T-helper 17 cell (primary cell): ENCODE measurements around the gene FAM13A. TPM values are rescaled to one million over a fixed set of nuclear protein-coding genes. Genes with fewer than 3 reads are reported as not detected.

Experiments
- ATAC-seq: fragments of 150-1000 bp; cut with Tn5 transposase; 2 replicates; pipeline ENCODE4 v1.10.0; 2021; ENCODE audit warnings: mild to moderate bottlenecking, moderate library complexity
- DNase-seq, 3 donors: peaks; one replicate each; pipeline versions ENCODE4 v3.0.0 to v3.0.0-alpha.2; 2020 to 2021
- H3K9me3 ChIP-seq: one replicate; pipeline ENCODE4 v1.7.0; 2013; ENCODE audit warnings: low read length, mild to moderate bottlenecking; ENCODE audit not compliant: control insufficient read depth, poor library complexity, severe bottlenecking
- H3K27ac Mint-ChIP-seq: one replicate; pipeline ENCODE4 v1.8.0; 2022; ENCODE audit warnings: mild to moderate bottlenecking, moderate library complexity, mixed read lengths
- H3K27me3 Mint-ChIP-seq: one replicate; pipeline ENCODE4 v1.8.0; 2022; ENCODE audit warnings: mixed read lengths
- H3K36me3 Mint-ChIP-seq: one replicate; pipeline ENCODE4 v1.8.0; 2022; ENCODE audit warnings: low read depth, mixed read lengths
- H3K4me1 Mint-ChIP-seq: one replicate; pipeline ENCODE4 v1.8.0; 2022; ENCODE audit warnings: mild to moderate bottlenecking, mixed read lengths
- H3K4me3 Mint-ChIP-seq: one replicate; pipeline ENCODE4 v1.8.0; 2022; ENCODE audit warnings: mild to moderate bottlenecking, moderate library complexity, mixed read lengths
- total RNA-seq, 4 donors: library from RNA in 2 of 4; stranded (reverse) in 2 of 4; gene quantifications; one replicate each; pipeline ENCODE4 v1.2.3 and lab custom pipeline; 2022 to 2026

The FAM13A gene
- total RNA-seq, 2 donors from 2014 or later: 10.8 to 37.5 TPM

- Mint-ChIP-seq H3K4me3 (no peak overlapping the region), H3K27ac (no peak overlapping the region), H3K36me3 (no peaks in the 10 kb centered on the region), H3K27me3 (no peaks in the 10 kb centered on the region), H3K4me1 (no peaks in the 10 kb centered on the region)
- DNase-seq: no peak
- H3K9me3 ChIP-seq: no peaks in the 10 kb centered on the region
- ATAC-seq: no peak
Measured at GRCh38 chr4:88981993-88982392, 75.0 kb downstream of the FAM13A start.

- no peaks in the 10 kb centered on the region for H3K27me3 Mint-ChIP-seq
- H3K4me1 Mint-ChIP-seq: no peaks in the 10 kb centered on the region
- no peaks in the 10 kb centered on the region for H3K9me3 ChIP-seq
- ATAC-seq (no peak), DNase-seq (no peak)
- no peaks in the 10 kb centered on the region for H3K36me3 Mint-ChIP-seq
- H3K27ac Mint-ChIP-seq: no peak overlapping the region
- no peak overlapping the region for H3K4me3 Mint-ChIP-seq
Measured at GRCh38 chr4:88981556-88981955, 75.4 kb downstream of the FAM13A start.

DNA sequence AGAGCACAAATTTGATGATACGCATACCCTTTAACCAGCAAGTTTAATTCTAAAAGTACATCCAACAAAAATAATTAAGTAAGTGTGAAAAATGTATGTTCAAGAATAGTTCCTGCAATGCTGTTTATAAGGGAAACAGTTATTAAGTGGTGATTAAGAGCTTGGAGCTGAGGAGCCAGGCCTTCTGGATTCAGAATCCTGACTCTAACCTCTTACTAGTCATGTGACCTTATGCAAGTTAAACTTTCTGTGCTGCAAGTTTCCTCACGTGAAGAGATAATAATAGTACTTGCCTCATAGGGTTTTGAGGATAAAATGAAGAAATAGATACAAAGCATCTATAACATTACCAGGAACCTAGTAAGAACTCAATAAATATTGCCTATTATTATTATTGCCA lies 77.7 kb downstream of the FAM13A start:
- ATAC-seq (no peak), DNase-seq (no peak)
- Mint-ChIP-seq H3K27ac (no peak overlapping the region), H3K36me3 (peaks cover 3% of the 10 kb centered on the region), H3K4me3 (no peak overlapping the region), H3K4me1 (no peaks in the 10 kb centered on the region), H3K27me3 (no peaks in the 10 kb centered on the region)
- H3K9me3 ChIP-seq: no peaks in the 10 kb centered on the region

DNA sequence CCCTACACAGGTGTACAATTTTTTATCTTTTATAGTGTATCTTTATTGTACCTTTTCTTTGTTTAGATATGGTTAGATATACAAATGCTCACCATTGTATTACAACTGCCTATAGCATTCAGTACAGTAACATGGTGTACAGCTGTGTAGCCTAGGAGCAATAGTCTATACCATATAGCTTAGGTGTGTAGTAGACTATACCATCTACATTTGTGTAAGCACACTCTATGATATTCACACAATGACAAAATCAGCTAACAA lies 80.3 kb downstream of the FAM13A start:
- no peak for ATAC-seq
- H3K36me3 Mint-ChIP-seq: peaks cover 3% of the 10 kb centered on the region

GRCh38 chr4:88975958-88976774 lies 80.8 kb downstream of the FAM13A start:
- H3K4me3 Mint-ChIP-seq: no peak overlapping the region
- H3K27ac Mint-ChIP-seq: no peak overlapping the region
- no peaks in the 10 kb centered on the region for H3K9me3 ChIP-seq
- DNase-seq (no peak), ATAC-seq (no peak)
- H3K36me3 Mint-ChIP-seq: peaks cover 3% of the 10 kb centered on the region
- H3K27me3 Mint-ChIP-seq: no peaks in the 10 kb centered on the region
- H3K4me1 Mint-ChIP-seq: no peaks in the 10 kb centered on the region

More for the DNA sequence above, 80.3 kb downstream of the FAM13A start:
- no peaks in the 10 kb centered on the region for H3K9me3 ChIP-seq
- Mint-ChIP-seq H3K4me1 (no peaks in the 10 kb centered on the region), H3K27me3 (no peaks in the 10 kb centered on the region), H3K27ac (no peak overlapping the region), H3K4me3 (no peak overlapping the region)
- DNase-seq: no peak

GRCh38 chr4:88971536-88971935 lies 85.4 kb downstream of the FAM13A start:
- no peak overlapping the region for H3K27ac Mint-ChIP-seq
- no peak overlapping the region for H3K4me3 Mint-ChIP-seq
- no peaks in the 10 kb centered on the region for H3K9me3 ChIP-seq
- no peaks in the 10 kb centered on the region for H3K27me3 Mint-ChIP-seq
- no peak for ATAC-seq
- H3K4me1 Mint-ChIP-seq: no peaks in the 10 kb centered on the region
- H3K36me3 Mint-ChIP-seq: peaks cover 3% of the 10 kb centered on the region
- no peak for DNase-seq

DNA sequence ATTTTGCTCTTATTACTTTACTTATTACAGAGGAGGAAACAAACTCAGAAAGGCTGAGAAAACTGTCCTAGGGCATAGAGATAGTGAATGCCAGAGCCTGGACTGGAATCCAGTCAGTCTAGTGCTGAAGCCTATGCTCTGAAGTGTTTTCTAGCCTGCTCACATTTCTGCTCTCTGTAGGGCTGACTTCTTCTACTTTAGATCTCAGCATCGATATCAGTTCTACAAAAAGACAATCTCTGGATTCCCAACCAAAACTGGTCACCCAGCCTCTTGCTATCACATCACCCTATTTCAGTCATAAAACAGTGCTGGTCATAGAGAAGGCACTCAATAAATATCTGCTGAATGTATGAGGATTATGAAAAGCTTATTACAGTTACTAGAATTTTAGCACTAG lies 87.2 kb downstream of the FAM13A start:
- Mint-ChIP-seq H3K4me1 (no peaks in the 10 kb centered on the region), H3K36me3 (peaks cover 3% of the 10 kb centered on the region), H3K27ac (no peak overlapping the region), H3K27me3 (no peaks in the 10 kb centered on the region), H3K4me3 (no peak overlapping the region)
- H3K9me3 ChIP-seq: no peaks in the 10 kb centered on the region
- no peak for DNase-seq
- no peak for ATAC-seq

GRCh38 chr4:88969271-88969670 lies 87.7 kb downstream of the FAM13A start:
- ATAC-seq: no peak
- no peaks in the 10 kb centered on the region for H3K36me3 Mint-ChIP-seq
- H3K27ac Mint-ChIP-seq: no peak overlapping the region

GRCh38 chr4:88967883-88968331 lies 89.1 kb downstream of the FAM13A start:
- no peaks in the 10 kb centered on the region for H3K36me3 Mint-ChIP-seq

More at GRCh38 chr4:88969271-88969670, 87.7 kb downstream of the FAM13A start:
- no peak for DNase-seq
- Mint-ChIP-seq H3K27me3 (no peaks in the 10 kb centered on the region), H3K4me1 (no peaks in the 10 kb centered on the region), H3K4me3 (no peak overlapping the region)
- no peaks in the 10 kb centered on the region for H3K9me3 ChIP-seq

GRCh38 chr4:88965053-88965452 lies 91.9 kb downstream of the FAM13A start:
- Mint-ChIP-seq H3K27ac (no peak overlapping the region), H3K4me1 (peaks cover 6% of the 10 kb centered on the region), H3K36me3 (no peaks in the 10 kb centered on the region), H3K27me3 (no peaks in the 10 kb centered on the region), H3K4me3 (no peak overlapping the region)
- DNase-seq: no peak
- no peaks in the 10 kb centered on the region for H3K9me3 ChIP-seq
- ATAC-seq: no peak

More at GRCh38 chr4:88967883-88968331, 89.1 kb downstream of the FAM13A start:
- ATAC-seq: no peak
- Mint-ChIP-seq H3K4me3 (no peak overlapping the region), H3K27ac (no peak overlapping the region), H3K27me3 (no peaks in the 10 kb centered on the region), H3K4me1 (peaks cover 3% of the 10 kb centered on the region)
- no peaks in the 10 kb centered on the region for H3K9me3 ChIP-seq
- DNase-seq: no peak

GRCh38 chr4:88964450-88964849 lies 92.5 kb downstream of the FAM13A start:
- no peaks in the 10 kb centered on the region for H3K27me3 Mint-ChIP-seq
- ATAC-seq (no peak), DNase-seq (no peak)
- H3K9me3 ChIP-seq: no peaks in the 10 kb centered on the region
- H3K4me1 Mint-ChIP-seq: peaks cover 6% of the 10 kb centered on the region
- no peaks in the 10 kb centered on the region for H3K36me3 Mint-ChIP-seq
- no peak overlapping the region for H3K4me3 Mint-ChIP-seq
- no peak overlapping the region for H3K27ac Mint-ChIP-seq

DNA sequence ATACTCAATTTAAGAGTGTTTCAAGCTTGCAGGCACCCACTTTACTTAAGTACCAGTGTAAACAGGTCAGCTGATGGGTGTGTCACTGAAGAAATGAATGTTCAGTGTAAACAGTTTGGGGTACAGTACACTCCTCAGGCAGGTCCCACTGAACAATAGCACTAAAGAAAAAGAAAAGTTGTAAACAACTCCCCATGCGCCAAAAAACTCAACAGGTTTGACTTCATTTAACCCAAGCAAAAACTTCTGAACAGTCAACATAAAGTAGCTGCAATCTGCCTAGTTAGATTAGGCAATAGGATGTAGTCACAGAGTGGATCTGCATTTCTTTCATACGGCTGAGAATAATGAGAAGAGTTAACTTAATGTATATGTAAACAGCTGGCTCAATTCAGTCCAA lies 93.2 kb downstream of the FAM13A start:
- Mint-ChIP-seq H3K4me3 (no peak overlapping the region), H3K27ac (no peak overlapping the region), H3K27me3 (no peaks in the 10 kb centered on the region), H3K36me3 (no peaks in the 10 kb centered on the region), H3K4me1 (peaks cover 6% of the 10 kb centered on the region)
- no peak for ATAC-seq
- no peaks in the 10 kb centered on the region for H3K9me3 ChIP-seq
- DNase-seq: no peak

GRCh38 chr4:88962396-88962795 lies 94.6 kb downstream of the FAM13A start:
- Mint-ChIP-seq H3K27me3 (no peaks in the 10 kb centered on the region), H3K4me1 (peaks cover 6% of the 10 kb centered on the region), H3K4me3 (no peak overlapping the region), H3K36me3 (no peaks in the 10 kb centered on the region), H3K27ac (no peak overlapping the region)
- no peaks in the 10 kb centered on the region for H3K9me3 ChIP-seq
- ATAC-seq: no peak
- DNase-seq: no peak

GRCh38 chr4:88960576-88960975 lies 96.4 kb downstream of the FAM13A start:
- Mint-ChIP-seq H3K27me3 (no peaks in the 10 kb centered on the region), H3K4me3 (peak overlapping the region; percentile 4), H3K27ac (no peak overlapping the region), H3K36me3 (no peaks in the 10 kb centered on the region), H3K4me1 (peaks cover 6% of the 10 kb centered on the region)
- ATAC-seq (no peak), DNase-seq (no peak)
- no peaks in the 10 kb centered on the region for H3K9me3 ChIP-seq
